Esophagus squamous epithelium (tissue), 5 donors: ENCODE measurements around the gene MLLT3. TPM values are rescaled to one million over a fixed set of nuclear protein-coding genes. Genes with fewer than 3 reads are reported as not detected.

Experiments
- DNase-seq: peaks from one replicate; lab custom pipeline; 2025; lab: John Stamatoyannopoulos, UW
- H3K27ac ChIP-seq, 4 donors: fragments of 200-600 bp; sonication (generic); one replicate each; pipeline ENCODE4 v1.5.1; 2016 to 2019; ENCODE audit warnings: mild to moderate bottlenecking in 1 of 4
- H3K27me3 ChIP-seq, 4 donors: fragments of 200-600 bp; sonication (generic); 1 replicate in 3 of 4; 2 replicates in 1 of 4; pipeline versions ENCODE4 v1.5.1 to v1.6.0; 2017 to 2021; ENCODE audit warnings: antibody characterized with exemption in 1 of 4
- H3K36me3 ChIP-seq, 3 donors: fragments of 200-600 bp; sonication (generic); one replicate each; pipeline ENCODE4 v1.5.1; 2016 to 2019
- H3K4me1 ChIP-seq, 3 donors: fragments of 200-600 bp; sonication (generic); one replicate each; pipeline ENCODE4 v1.5.1; 2017 to 2019
- H3K4me3 ChIP-seq, 4 donors: fragments of 200-600 bp; sonication (generic); 1 replicate in 3 of 4; 2 replicates in 1 of 4; pipeline ENCODE4 v1.5.1; 2016 to 2019; ENCODE audit warnings: mild to moderate bottlenecking in 2 of 4, moderate library complexity in 1 of 4
- H3K9me3 ChIP-seq, 3 donors: fragments of 200-600 bp; sonication (generic); one replicate each; pipeline ENCODE4 v1.5.1; 2016 to 2019
- CTCF ChIP-seq, 6 experiments: fragments of 450-650 bp in 4 of 6; fragments of 200-600 bp in 2 of 6; sonication (generic) in 2 of 6; IDR thresholded peaks; one replicate each; pipeline ENCODE4 v1.5.1; 2016 to 2019; ENCODE audit warnings: antibody characterized with exemption in 6 of 6, mild to moderate bottlenecking in 4 of 6, moderate library complexity in 4 of 6
- POLR2A ChIP-seq, 4 donors: fragments of 450-650 bp; IDR thresholded peaks; one replicate each; pipeline ENCODE4 v1.6.1; 2017; ENCODE audit warnings: antibody characterized with exemption in 4 of 4, mild to moderate bottlenecking in 4 of 4, moderate library complexity in 3 of 4
- WGBS, 2 donors: methylation state at CpG; one replicate each; pipeline ENCODE4 v1.1.5; 2018; 5-methylcytosine and 5-hydroxymethylcytosine counted together
- intact Hi-C: fragments of 100-400 bp; cut with DNase I; formaldehyde crosslinking; loops from one replicate; pipeline ENCODE4 v1.15.0; 2022
- total RNA-seq, 4 donors: library from RNA; depleted of rRNA; stranded (reverse); fragments of >200 nt; gene quantifications; one replicate each; pipeline ENCODE4 v1.1.0, GENCODE V29; 2016
- donor health status: DM: yes; HTN: yes; CAD: no.

The MLLT3 gene
- total RNA-seq, 4 donors from 2014 or later, result 8.2 to 21.5 (median 8.6) TPM

- intact Hi-C loops, result no loop called here
- WGBS, 2 donors, result 77 to 80% methylated on average over 4 of the region's 4 CpGs
Observed at GRCh38 chr9:20441711-20442423, 180.4 kb downstream of the MLLT3 start.

GRCh38 chr9:20441166-20441565 lies 181.1 kb downstream of the MLLT3 start:
- 70 to 76% methylated on average over 4 of the region's 4 CpGs for WGBS, 2 donors
- Histone ChIP-seq H3K27me3 (no peaks in the 10 kb centered on the region), H3K4me3 (no peak overlapping the region), H3K4me1 (no peaks in the 10 kb centered on the region), H3K9me3 (no peaks in the 10 kb centered on the region), H3K27ac (no peak overlapping the region), H3K36me3 (no peaks in the 10 kb centered on the region)
- TF ChIP-seq CTCF (IDR thresholded peaks at IDR 0.05) (no peak), POLR2A (IDR thresholded peaks at IDR 0.05) (no peak)
- no peak for DNase-seq
- intact Hi-C loops, result no loop called here

More at GRCh38 chr9:20441711-20442423, 180.4 kb downstream of the MLLT3 start:
- H3K36me3 ChIP-seq, result no peaks in the 10 kb centered on the region
- no peaks in the 10 kb centered on the region for H3K27me3 ChIP-seq
- H3K27ac ChIP-seq, result no peak overlapping the region
- no peaks in the 10 kb centered on the region for H3K4me1 ChIP-seq
- no peak for TF ChIP-seq POLR2A (IDR thresholded peaks at IDR 0.05)
- TF ChIP-seq CTCF (IDR thresholded peaks at IDR 0.05), result no peak
- no peak for DNase-seq
- no peak overlapping the region for H3K4me3 ChIP-seq
- no peaks in the 10 kb centered on the region for H3K9me3 ChIP-seq

DNA sequence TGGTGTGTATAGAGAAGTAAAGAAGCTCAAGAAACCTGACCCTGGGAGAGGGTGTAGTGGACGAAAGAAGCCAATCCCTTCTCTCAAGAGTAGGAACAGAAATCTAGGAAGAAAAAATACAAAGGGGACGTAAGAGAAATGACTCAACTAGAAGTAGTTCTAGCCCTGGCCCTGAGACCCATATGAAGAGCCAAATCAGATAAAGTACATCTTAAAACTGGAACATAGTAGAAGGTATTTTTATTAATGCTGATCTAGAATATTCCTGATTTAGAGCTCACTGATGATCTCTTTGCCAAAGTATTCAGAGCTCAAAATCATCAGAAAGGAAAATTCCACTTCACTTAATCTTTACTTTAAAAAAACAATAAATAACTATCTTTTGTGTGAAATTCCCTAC lies 184.8 kb downstream of the MLLT3 start:
- WGBS, 2 donors, result 59 to 84% methylated on average over 2 of the region's 2 CpGs
- Histone ChIP-seq H3K9me3 (no peaks in the 10 kb centered on the region), H3K36me3 (no peaks in the 10 kb centered on the region), H3K4me3 (no peak overlapping the region), H3K4me1 (no peaks in the 10 kb centered on the region), H3K27me3 (no peaks in the 10 kb centered on the region), H3K27ac (no peak overlapping the region)
- intact Hi-C loops, result no loop called here
- DNase-seq, result no peak
- no peak for TF ChIP-seq CTCF (IDR thresholded peaks at IDR 0.05)
- no peak for TF ChIP-seq POLR2A (IDR thresholded peaks at IDR 0.05)

DNA sequence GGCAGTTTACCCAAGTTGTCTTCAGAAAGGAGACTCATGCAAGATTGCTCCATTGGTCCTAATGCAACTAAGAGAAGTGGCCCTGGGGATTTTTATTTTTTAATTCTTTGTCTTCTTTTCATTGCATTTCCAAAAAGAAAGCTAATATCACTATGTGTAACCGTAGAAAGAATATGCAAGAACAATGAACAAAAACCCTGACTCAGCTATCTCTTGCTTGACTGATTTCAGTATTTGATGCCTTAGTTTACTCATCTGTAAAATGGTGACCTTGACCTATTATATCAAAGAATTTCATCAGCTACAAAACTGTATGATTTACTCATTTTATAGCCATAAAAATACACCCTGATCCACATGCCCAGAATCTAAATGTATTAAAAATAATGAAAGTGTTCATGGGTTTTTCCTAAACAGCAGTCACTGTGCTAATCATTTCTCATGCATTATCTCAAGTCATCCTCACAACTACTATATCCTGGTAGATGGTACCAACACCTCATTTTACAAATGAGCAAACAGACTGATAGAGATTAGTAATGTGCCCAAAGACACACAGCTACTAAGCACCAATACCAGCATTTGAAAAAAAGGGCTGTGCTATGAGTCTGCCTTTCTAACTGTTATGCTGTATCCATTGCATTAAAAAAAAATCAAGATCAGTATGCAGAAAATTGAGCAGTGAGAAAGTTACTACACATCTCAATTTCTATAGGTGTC lies 185.7 kb downstream of the MLLT3 start:
- WGBS, 2 donors, result 68 to 84% methylated on average over 1 of the region's 1 CpG
- H3K4me1 ChIP-seq, result no peaks in the 10 kb centered on the region

More for the DNA sequence above, 185.7 kb downstream of the MLLT3 start:
- H3K4me3 ChIP-seq, result no peak overlapping the region
- H3K27me3 ChIP-seq, result no peaks in the 10 kb centered on the region
- DNase-seq, result no peak
- TF ChIP-seq CTCF (IDR thresholded peaks at IDR 0.05), result no peak
- no peak for TF ChIP-seq POLR2A (IDR thresholded peaks at IDR 0.05)
- H3K9me3 ChIP-seq, result no peaks in the 10 kb centered on the region
- intact Hi-C loops, result no loop called here
- no peak overlapping the region for H3K27ac ChIP-seq
- no peaks in the 10 kb centered on the region for H3K36me3 ChIP-seq
